Amniotic epithelial cell (primary cell): ENCODE measurements around the gene DLD.
"Not testable (repeated sequence)": the region's sequence is repeated elsewhere in the genome, so short reads cannot be mapped to it uniquely, and the experiment has no call there.

Experiments used
- DNase-seq: peaks from one replicate; pipeline ENCODE4 v3.0.0-alpha.2; 2010; ENCODE audit warnings: low read depth

The DLD gene

GRCh38 chr7:107945332-107945731, 54.3 kb downstream of the DLD start:
- DNase-seq: no peak

- peak; percentile 81 for DNase-seq
These were observed 55.5 kb downstream of the DLD start for GRCh38 chr7:107946451-107946850.

GRCh38 chr7:107946881-107947280, 55.9 kb downstream of the DLD start:
- no peak for DNase-seq

GRCh38 chr7:107948645-107949442, 57.9 kb downstream of the DLD start:
- peak; percentile 90 for DNase-seq

GRCh38 chr7:107949443-107949935, 58.5 kb downstream of the DLD start:
- DNase-seq: no peak

GRCh38 chr7:107951172-107951787, 60.3 kb downstream of the DLD start:
- no peak for DNase-seq

- no peak for DNase-seq
These were observed 60.9 kb downstream of the DLD start for GRCh38 chr7:107951896-107952295.

GRCh38 chr7:107953265-107953923, 62.4 kb downstream of the DLD start:
- DNase-seq: no peak

GRCh38 chr7:107953924-107954303, 62.9 kb downstream of the DLD start:
- peak; percentile 78 for DNase-seq

- DNase-seq: no peak
These were observed 64.4 kb downstream of the DLD start for GRCh38 chr7:107955394-107955793.

- DNase-seq: not testable (repeated sequence)
These were observed 66.0 kb downstream of the DLD start for GRCh38 chr7:107956950-107957349.

- DNase-seq: no peak
These were observed 66.5 kb downstream of the DLD start for GRCh38 chr7:107957436-107957835.

GRCh38 chr7:107958764-107959526, 68.0 kb downstream of the DLD start:
- peak; percentile 100 for DNase-seq

- no peak for DNase-seq
These were observed 68.5 kb downstream of the DLD start for GRCh38 chr7:107959527-107959898.

- DNase-seq: peak; percentile 77
These were observed 69.3 kb downstream of the DLD start for GRCh38 chr7:107960272-107960671.

- peak; percentile 43 for DNase-seq
These were observed 70.4 kb downstream of the DLD start for GRCh38 chr7:107961405-107961804.

- DNase-seq: no peak
These were observed 71.8 kb downstream of the DLD start for GRCh38 chr7:107962817-107963216.

- DNase-seq: no peak
These were observed 73.5 kb downstream of the DLD start for GRCh38 chr7:107964510-107964909.

GRCh38 chr7:107966711-107967110, 75.7 kb downstream of the DLD start:
- DNase-seq: peak; percentile 92

GRCh38 chr7:107967420-107967819, 76.4 kb downstream of the DLD start:
- no peak for DNase-seq

GRCh38 chr7:107968449-107968848, 77.5 kb downstream of the DLD start:
- DNase-seq: no peak

GRCh38 chr7:107969856-107970255, 78.9 kb downstream of the DLD start:
- no peak for DNase-seq
